ENCODE measurements around the gene N4BP2.

DNA sequence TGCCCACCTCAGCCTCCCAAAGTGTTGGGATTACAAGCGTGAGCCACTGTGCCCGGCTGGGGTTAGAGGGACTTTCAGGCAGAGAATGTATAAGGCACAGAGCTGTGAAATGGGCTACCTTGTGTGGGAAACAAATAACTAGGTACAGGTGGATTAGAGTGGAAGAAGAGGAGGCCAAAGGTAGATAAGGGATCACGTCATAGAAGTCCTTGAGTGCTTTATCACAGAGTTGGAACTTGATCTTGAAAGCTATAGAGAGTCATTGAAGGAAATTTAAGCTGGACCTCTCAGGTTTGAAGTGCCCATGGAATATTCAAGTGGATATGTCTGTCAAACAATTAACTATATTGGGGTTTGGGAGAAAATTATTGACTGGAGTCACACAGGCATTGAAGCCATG is 8.4 kb downstream of the N4BP2 start:
- TF ChIP-seq POLR2AphosphoS5 (IDR thresholded peaks at IDR 0.05) (no peak), POLR2A (IDR thresholded peaks at IDR 0.05) (no peak)
- TF ChIP-seq, protein P1, sequence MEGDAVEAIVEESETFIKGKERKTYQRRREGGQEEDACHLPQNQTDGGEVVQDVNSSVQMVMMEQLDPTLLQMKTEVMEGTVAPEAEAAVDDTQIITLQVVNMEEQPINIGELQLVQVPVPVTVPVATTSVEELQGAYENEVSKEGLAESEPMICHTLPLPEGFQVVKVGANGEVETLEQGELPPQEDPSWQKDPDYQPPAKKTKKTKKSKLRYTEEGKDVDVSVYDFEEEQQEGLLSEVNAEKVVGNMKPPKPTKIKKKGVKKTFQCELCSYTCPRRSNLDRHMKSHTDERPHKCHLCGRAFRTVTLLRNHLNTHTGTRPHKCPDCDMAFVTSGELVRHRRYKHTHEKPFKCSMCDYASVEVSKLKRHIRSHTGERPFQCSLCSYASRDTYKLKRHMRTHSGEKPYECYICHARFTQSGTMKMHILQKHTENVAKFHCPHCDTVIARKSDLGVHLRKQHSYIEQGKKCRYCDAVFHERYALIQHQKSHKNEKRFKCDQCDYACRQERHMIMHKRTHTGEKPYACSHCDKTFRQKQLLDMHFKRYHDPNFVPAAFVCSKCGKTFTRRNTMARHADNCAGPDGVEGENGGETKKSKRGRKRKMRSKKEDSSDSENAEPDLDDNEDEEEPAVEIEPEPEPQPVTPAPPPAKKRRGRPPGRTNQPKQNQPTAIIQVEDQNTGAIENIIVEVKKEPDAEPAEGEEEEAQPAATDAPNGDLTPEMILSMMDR (IDR thresholded peaks at IDR 0.05 in 8 of 11, conservative IDR thresholded peaks at IDR 0.05 in 3 of 11) = no peak
